DOHH2 (cell line): Measurements from ENCODE around the gene GSG1L2.

Experiments
- H3F3A ChIP-seq: fragments of 200-600 bp; sonication (generic), shearing (Covaris generic); 2 replicates; pipeline ENCODE4 v1.6.0; 2016; ENCODE audit warnings: antibody characterized with exemption, mild to moderate bottlenecking; ENCODE audit not compliant: control insufficient read depth, insufficient read depth
- H3K27ac ChIP-seq: fragments of 200-600 bp; sonication (generic); 2 replicates; pipeline ENCODE4 v1.5.1; 2014; ENCODE audit warnings: low read depth, mild to moderate bottlenecking, low read length, moderate library complexity
- H3K27me3 ChIP-seq: fragments of 200-600 bp; sonication (generic); 2 replicates; pipeline ENCODE4 v1.6.1; 2014; ENCODE audit warnings: mild to moderate bottlenecking, low read length, mixed read lengths; ENCODE audit not compliant: control insufficient read depth
- H3K36me3 ChIP-seq: fragments of 200-600 bp; sonication (generic); 2 replicates; pipeline ENCODE4 v1.6.1; 2014; ENCODE audit warnings: mild to moderate bottlenecking, low read length, moderate library complexity, mixed read lengths; ENCODE audit not compliant: control insufficient read depth
- H3K4me1 ChIP-seq: fragments of 200-600 bp; sonication (generic); 2 replicates; pipeline ENCODE4 v1.6.1; 2014; ENCODE audit warnings: mild to moderate bottlenecking, low read length, mixed read lengths; ENCODE audit not compliant: control insufficient read depth
- H3K4me2 ChIP-seq: fragments of 200-600 bp; sonication (generic); 2 replicates; pipeline ENCODE4 v1.6.0; 2014; ENCODE audit warnings: mild to moderate bottlenecking, low read length, moderate library complexity
- H3K4me3 ChIP-seq: fragments of 200-600 bp; sonication (generic); 2 replicates; pipeline ENCODE4 v1.5.1; 2014; ENCODE audit warnings: mild to moderate bottlenecking, low read length, mixed read lengths
- H3K79me2 ChIP-seq: fragments of 200-600 bp; sonication (generic); 2 replicates; pipeline ENCODE4 v1.6.1; 2014; ENCODE audit warnings: mild to moderate bottlenecking, low read length, mixed read lengths; ENCODE audit not compliant: control insufficient read depth
- H3K9me2 ChIP-seq: fragments of 200-600 bp; sonication (generic); replicated peaks from 2 replicates; pipeline ENCODE4 v1.6.1; 2014; ENCODE audit warnings: mild to moderate bottlenecking, low read length, mixed read lengths; ENCODE audit not compliant: control insufficient read depth
- H3K9me3 ChIP-seq: fragments of 200-600 bp; sonication (generic); 2 replicates; pipeline ENCODE4 v1.6.1; 2014; ENCODE audit warnings: antibody characterized with exemption, low read length, mixed read lengths; ENCODE audit not compliant: control insufficient read depth, insufficient read depth
- H4K20me1 ChIP-seq: fragments of 200-600 bp; sonication (generic); 2 replicates; pipeline ENCODE4 v1.6.0; 2014; ENCODE audit warnings: low read depth, mild to moderate bottlenecking, antibody characterized with exemption, low read length, moderate library complexity; ENCODE audit not compliant: control insufficient read depth, insufficient read depth
- EZH2phosphoT487 ChIP-seq: fragments of 200-600 bp; sonication (generic); IDR thresholded peaks from 2 replicates; pipeline ENCODE4 v1.6.1; 2017; ENCODE audit warnings: borderline replicate concordance, mild to moderate bottlenecking, antibody characterized with exemption, low read length, moderate library complexity, mixed read lengths
- TF ChIP-seq, protein P1 (sequence below): fragments of 200-600 bp; sonication (generic); IDR thresholded peaks from one replicate; pipeline ENCODE4 v1.5.1; 2014; ENCODE audit warnings: antibody characterized with exemption, mild to moderate bottlenecking, low read depth, low read length; ENCODE audit not compliant: poor library complexity, severe bottlenecking

GSG1L2 gene

GRCh38 chr17:9792181-9792840 lies 29.6 kb downstream of the GSG1L2 start:
- Histone ChIP-seq H3K4me1 (no peaks in the 10 kb centered on the region), H3K4me3 (no peak overlapping the region), H3K9me2 (no peaks in the 10 kb centered on the region), H3K27ac (no peak overlapping the region), H3K4me2 (no peak overlapping the region), H4K20me1 (no peaks in the 10 kb centered on the region), H3K79me2 (no peaks in the 10 kb centered on the region), H3K9me3 (no peaks in the 10 kb centered on the region), H3K27me3 (no peaks in the 10 kb centered on the region), H3F3A (no peaks in the 10 kb centered on the region), H3K36me3 (no peaks in the 10 kb centered on the region)
- no peak for TF ChIP-seq EZH2phosphoT487
- TF ChIP-seq, protein P1, sequence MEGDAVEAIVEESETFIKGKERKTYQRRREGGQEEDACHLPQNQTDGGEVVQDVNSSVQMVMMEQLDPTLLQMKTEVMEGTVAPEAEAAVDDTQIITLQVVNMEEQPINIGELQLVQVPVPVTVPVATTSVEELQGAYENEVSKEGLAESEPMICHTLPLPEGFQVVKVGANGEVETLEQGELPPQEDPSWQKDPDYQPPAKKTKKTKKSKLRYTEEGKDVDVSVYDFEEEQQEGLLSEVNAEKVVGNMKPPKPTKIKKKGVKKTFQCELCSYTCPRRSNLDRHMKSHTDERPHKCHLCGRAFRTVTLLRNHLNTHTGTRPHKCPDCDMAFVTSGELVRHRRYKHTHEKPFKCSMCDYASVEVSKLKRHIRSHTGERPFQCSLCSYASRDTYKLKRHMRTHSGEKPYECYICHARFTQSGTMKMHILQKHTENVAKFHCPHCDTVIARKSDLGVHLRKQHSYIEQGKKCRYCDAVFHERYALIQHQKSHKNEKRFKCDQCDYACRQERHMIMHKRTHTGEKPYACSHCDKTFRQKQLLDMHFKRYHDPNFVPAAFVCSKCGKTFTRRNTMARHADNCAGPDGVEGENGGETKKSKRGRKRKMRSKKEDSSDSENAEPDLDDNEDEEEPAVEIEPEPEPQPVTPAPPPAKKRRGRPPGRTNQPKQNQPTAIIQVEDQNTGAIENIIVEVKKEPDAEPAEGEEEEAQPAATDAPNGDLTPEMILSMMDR, result no peak

DNA sequence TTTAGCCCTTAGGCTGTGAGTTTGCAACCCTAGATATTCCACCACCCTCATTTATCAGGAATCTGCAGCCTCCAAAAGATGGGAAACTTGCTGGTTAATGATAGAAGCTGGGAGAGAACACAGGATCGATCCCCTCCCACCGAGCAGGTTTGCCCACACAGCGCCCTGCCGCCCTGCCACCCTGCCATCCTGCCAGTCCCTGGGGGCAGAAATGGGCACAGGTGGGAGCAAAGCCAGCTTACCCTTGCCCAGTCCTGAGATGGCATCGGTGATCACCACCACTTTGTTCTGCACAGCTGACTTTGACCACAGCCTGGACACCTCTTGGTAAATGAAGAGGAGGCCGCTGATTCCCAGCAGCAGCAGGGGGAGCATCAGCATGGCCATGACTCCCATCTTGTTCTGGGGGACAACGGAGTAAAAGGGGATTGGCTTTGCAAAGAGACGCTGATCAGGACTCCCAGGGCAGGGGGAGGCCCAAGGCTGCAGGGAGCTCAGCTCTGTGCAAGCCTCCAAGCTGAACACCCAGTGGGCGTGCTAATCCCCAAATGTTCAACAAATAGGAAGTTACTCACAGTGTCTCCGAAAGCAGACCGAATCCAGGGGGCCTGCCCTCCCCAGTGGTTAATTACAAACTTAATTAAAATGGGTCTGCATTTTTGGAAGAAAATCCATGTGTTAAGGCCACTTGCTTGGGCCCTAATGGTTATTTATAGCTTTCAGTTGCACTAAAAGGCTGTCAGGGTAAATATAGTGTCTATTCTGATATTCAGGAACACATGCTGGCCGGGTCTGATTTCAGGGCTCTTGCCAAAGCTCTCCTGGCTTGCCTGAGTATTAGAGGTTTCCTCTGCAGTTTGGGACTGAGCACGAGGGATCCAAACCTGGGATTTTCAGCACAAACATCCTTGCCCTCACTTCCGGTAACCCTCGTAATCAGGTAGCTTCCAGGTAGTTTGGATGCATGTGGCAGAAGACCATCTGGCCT lies 30.7 kb downstream of the GSG1L2 start, which contains the start of gene DHRS7C:
DHRS7C (minus strand) TSS at position 704 of the 988 bp plus-strand sequence; CDS start at position 396, 308 bp downstream.
- no peaks in the 10 kb centered on the region for H3K79me2 ChIP-seq
- no peaks in the 10 kb centered on the region for H4K20me1 ChIP-seq
- TF ChIP-seq, protein P1, result no peak
- TF ChIP-seq EZH2phosphoT487, result no peak
- H3K4me1 ChIP-seq, result no peaks in the 10 kb centered on the region
- H3F3A ChIP-seq, result no peaks in the 10 kb centered on the region
- H3K9me2 ChIP-seq, result no peaks in the 10 kb centered on the region
- H3K4me2 ChIP-seq, result no peak within 1 kb of the TSS
- no peaks in the 10 kb centered on the region for H3K36me3 ChIP-seq
- no peak within 1 kb of the TSS for H3K27ac ChIP-seq
- no peak within 1 kb of the TSS for H3K4me3 ChIP-seq
- H3K9me3 ChIP-seq, result no peaks in the 10 kb centered on the region
- H3K27me3 ChIP-seq, result no peaks in the 10 kb centered on the region

GRCh38 chr17:9790316-9790715 lies 31.6 kb downstream of the GSG1L2 start:
- no peaks in the 10 kb centered on the region for H4K20me1 ChIP-seq

More at GRCh38 chr17:9790316-9790715, 31.6 kb downstream of the GSG1L2 start:
- Histone ChIP-seq H3K27me3 (no peaks in the 10 kb centered on the region), H3K4me3 (no peak overlapping the region), H3K79me2 (no peaks in the 10 kb centered on the region), H3K4me1 (no peaks in the 10 kb centered on the region), H3F3A (no peaks in the 10 kb centered on the region), H3K9me2 (no peaks in the 10 kb centered on the region), H3K27ac (no peak overlapping the region), H3K9me3 (no peaks in the 10 kb centered on the region), H3K4me2 (no peak overlapping the region), H3K36me3 (no peaks in the 10 kb centered on the region)
- TF ChIP-seq EZH2phosphoT487, result no peak
- TF ChIP-seq, protein P1, result no peak
